Smooth muscle cell (in vitro differentiated cells): Measurements from ENCODE around the gene RSPH6A. TPM values are rescaled to one million over a fixed set of nuclear protein-coding genes. Genes with fewer than 3 reads are reported as not detected.

Experiments used
- DNase-seq: peaks from one replicate; lab custom pipeline; 2025; ENCODE audit not compliant: unreplicated experiment; lab: John Stamatoyannopoulos, UW
- H2AFZ ChIP-seq: fragments of 200-600 bp; sonication (generic); 2 replicates; pipeline ENCODE4 v1.6.0; 2016; ENCODE audit warnings: antibody characterized with exemption, low read depth, mild to moderate bottlenecking
- H3F3A ChIP-seq: fragments of 200-600 bp; sonication (generic); 2 replicates; pipeline ENCODE4 v1.6.0; 2017; ENCODE audit warnings: antibody characterized with exemption, low read depth
- H3K27ac ChIP-seq: fragments of 200-600 bp; sonication (generic); 2 replicates; pipeline ENCODE4 v1.5.1; 2016; ENCODE audit warnings: low read depth, mild to moderate bottlenecking
- H3K27me3 ChIP-seq: fragments of 200-600 bp; sonication (generic); 2 replicates; pipeline ENCODE4 v1.6.1; 2016; ENCODE audit warnings: low read depth, mild to moderate bottlenecking
- H3K36me3 ChIP-seq: fragments of 200-600 bp; sonication (generic); 2 replicates; pipeline ENCODE4 v1.5.1; 2016; ENCODE audit warnings: low read depth
- H3K4me1 ChIP-seq: fragments of 200-600 bp; sonication (generic); 2 replicates; pipeline ENCODE4 v1.5.1; 2016; ENCODE audit warnings: low read depth
- H3K4me2 ChIP-seq: fragments of 200-600 bp; sonication (generic); 2 replicates; pipeline ENCODE4 v1.6.0; 2016; ENCODE audit warnings: mild to moderate bottlenecking
- H3K4me3 ChIP-seq: fragments of 200-600 bp; sonication (generic); 2 replicates; pipeline ENCODE4 v1.5.1; 2016; ENCODE audit warnings: mild to moderate bottlenecking
- H3K79me2 ChIP-seq: fragments of 200-600 bp; sonication (generic); 2 replicates; pipeline ENCODE4 v1.6.0; 2016; ENCODE audit warnings: low read depth, mild to moderate bottlenecking
- H3K9ac ChIP-seq: fragments of 200-600 bp; sonication (generic); 2 replicates; pipeline ENCODE4 v1.6.0; 2016; ENCODE audit warnings: low read depth
- H3K9me3 ChIP-seq: fragments of 200-600 bp; sonication (generic); replicated peaks from 2 replicates; pipeline ENCODE4 v1.5.1; 2016; ENCODE audit warnings: low read depth
- H4K20me1 ChIP-seq: fragments of 200-600 bp; sonication (generic); 2 replicates; pipeline ENCODE4 v1.6.0; 2016; ENCODE audit warnings: low read depth
- CTCF ChIP-seq: fragments of 200-600 bp; sonication (generic); IDR thresholded peaks from 2 replicates; pipeline ENCODE4 v1.5.1; 2017; ENCODE audit warnings: borderline replicate concordance, mild to moderate bottlenecking, antibody characterized with exemption; ENCODE audit not compliant: insufficient read depth, poor library complexity, severe bottlenecking
- WGBS: methylation state at CpG from one replicate; pipeline ENCODE4 v1.1.7; 2016; ENCODE audit warnings: low lambda C conversion rate; 5-methylcytosine and 5-hydroxymethylcytosine counted together
- polyA plus RNA-seq: library from polyadenylated mRNA; unstranded; fragments of >200 nt; fragmentation: Nextera tagmentation; extraction: Ambion mirVana; gene quantifications from 2 replicates; pipeline ENCODE4 v1.2.1, GENCODE V29; 2016
- total RNA-seq: library from RNA; depleted of rRNA; stranded (reverse); fragments of >200 nt; gene quantifications from 2 replicates; pipeline ENCODE4 v1.2.3, GENCODE V29; 2014

RSPH6A gene
- total and polyA plus RNA-seq, 2 experiments from 2014 or later = 0.15 TPM; not detected in 1

DNA sequence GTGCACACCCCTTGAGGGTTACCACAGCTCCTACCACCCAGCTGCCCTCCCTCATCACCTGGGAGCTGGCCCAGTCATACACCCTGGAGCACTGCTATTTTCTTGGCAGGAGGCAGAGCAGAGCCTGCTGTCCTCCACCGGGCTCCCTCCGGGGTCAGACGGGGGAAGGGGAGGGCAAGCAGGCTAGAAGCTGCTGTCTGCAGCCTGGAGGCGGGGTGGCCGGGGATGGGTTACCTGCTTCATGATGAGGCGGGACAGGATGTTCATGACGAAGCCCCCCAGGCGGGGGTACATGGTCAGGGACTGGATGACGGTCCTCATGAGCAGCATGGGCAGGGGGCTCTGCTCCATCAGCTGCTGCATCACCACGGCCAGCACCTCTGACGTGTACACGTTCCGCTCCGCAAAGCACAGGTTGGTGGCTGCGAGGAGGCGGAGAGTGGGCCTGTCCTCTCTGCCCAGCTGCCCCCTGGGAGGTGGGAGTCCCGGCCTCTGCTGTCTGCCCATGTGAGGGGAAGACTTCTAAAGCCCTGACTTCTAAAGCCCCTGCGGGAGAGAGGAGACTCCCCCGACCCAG lies 2.7 kb upstream of the RSPH6A start:
- H3F3A ChIP-seq = no peaks in the 10 kb centered on the region
- H2AFZ ChIP-seq = no peak overlapping the region
- DNase-seq = no peak
- H4K20me1 ChIP-seq = no peaks in the 10 kb centered on the region
- H3K4me2 ChIP-seq = no peak overlapping the region
- no peaks in the 10 kb centered on the region for H3K27me3 ChIP-seq
- peaks cover 13% of the 10 kb centered on the region for H3K4me1 ChIP-seq
- TF ChIP-seq CTCF = no peak
- H3K9ac ChIP-seq = no peak overlapping the region
- H3K79me2 ChIP-seq = no peaks in the 10 kb centered on the region
- no peak overlapping the region for H3K27ac ChIP-seq
- no peaks in the 10 kb centered on the region for H3K9me3 ChIP-seq
- no peak overlapping the region for H3K4me3 ChIP-seq
- WGBS = 79% methylated on average over 19 of the region's 19 CpGs
- no peaks in the 10 kb centered on the region for H3K36me3 ChIP-seq

- 24% methylated on average over 24 of the region's 24 CpGs for WGBS
- Histone ChIP-seq H3K27me3 (no peaks in the 10 kb centered on the region), H3K79me2 (no peaks in the 10 kb centered on the region), H3K36me3 (no peaks in the 10 kb centered on the region), H3K27ac (no peak overlapping the region), H3K4me2 (peak overlapping the region; percentile 93), H3F3A (no peaks in the 10 kb centered on the region), H4K20me1 (no peaks in the 10 kb centered on the region), H2AFZ (no peak overlapping the region), H3K9ac (no peak overlapping the region), H3K4me3 (no peak overlapping the region), H3K4me1 (peaks cover 13% of the 10 kb centered on the region), H3K9me3 (no peaks in the 10 kb centered on the region)
- peak; percentile 90 for TF ChIP-seq CTCF
- DNase-seq = peak; percentile 92
These were observed 2.1 kb upstream of the RSPH6A start for GRCh38 chr19:45817010-45817724.

GRCh38 chr19:45816236-45817009 lies 1.3 kb upstream of the RSPH6A start:
- no peak for DNase-seq
- H3F3A ChIP-seq = no peaks in the 10 kb centered on the region
- no peak for TF ChIP-seq CTCF
- H3K9ac ChIP-seq = no peak overlapping the region
- H3K79me2 ChIP-seq = no peaks in the 10 kb centered on the region
- H3K9me3 ChIP-seq = no peaks in the 10 kb centered on the region
- H3K27me3 ChIP-seq = no peaks in the 10 kb centered on the region
- H3K4me1 ChIP-seq = peaks cover 13% of the 10 kb centered on the region
- no peaks in the 10 kb centered on the region for H4K20me1 ChIP-seq
- WGBS = 58% methylated on average over 17 of the region's 18 CpGs
- H3K27ac ChIP-seq = peak overlapping the region; percentile 4
- H3K4me3 ChIP-seq = peak overlapping the region; percentile 69
- H2AFZ ChIP-seq = no peak overlapping the region
- peak overlapping the region; percentile 93 for H3K4me2 ChIP-seq
- H3K36me3 ChIP-seq = no peaks in the 10 kb centered on the region
